Heart left ventricle (tissue), 13 donors: ENCODE measurements around the gene DGKG.

ENCODE experiments used
- POLR2A ChIP-seq, 2 donors: fragments of 450-650 bp; IDR thresholded peaks; one replicate each; pipeline ENCODE4 v1.6.1; 2017; ENCODE audit warnings: antibody characterized with exemption in 2 of 2, mild to moderate bottlenecking in 2 of 2, moderate library complexity in 2 of 2
- TF ChIP-seq, protein P1 (sequence below), 12 donors: fragments of 200-600 bp; sonication (generic) in 4 of 12; IDR thresholded peaks; one replicate each; pipeline versions ENCODE4 v1.5.0 to v1.8.0; 2018 to 2022; ENCODE audit warnings: antibody characterized with exemption in 12 of 12, mild to moderate bottlenecking in 5 of 12
- donor health status: ischemic (EF 13 %, LVEDD 7.1; RV severe dilation, severe dysfunction).
- donor health status: DM: no; HTN: yes; CAD: no.
- donor health status: DM: no; HTN: no; CAD: no.
- donor health status: ischemic (EF 25% LVEDD 6.9; RV normal size, moderate dysfunction).
- donor health status: ischemic (EF 25% LVEDD 5.7; RV mildly dilated, moderate dysfunction).
- donor health status: ischemic (EF 35%, LVEDD 5.7; RV mildly dilated, moderate dysfunction).
- donor health status: nonischemic (EF 11% LVEDD 7.7; RV severe dilation, severe dysfunction).
- donor health status: DM: yes; HTN: yes; CAD: no.
- donor health status: PGD.
- donor health status: ischemic (EF 29% LVEDD 5.4; RV normal size, mild dysfunction).
- donor health status: nonischemic (EF 23%, LVEDD 6.1; RV moderate dilation, normal function).

GRCh38 chr3:186119499-186119898 lies 242.5 kb downstream of the DGKG start:
- TF ChIP-seq POLR2A (IDR thresholded peaks at IDR 0.05): no peak
- TF ChIP-seq, protein P1, sequence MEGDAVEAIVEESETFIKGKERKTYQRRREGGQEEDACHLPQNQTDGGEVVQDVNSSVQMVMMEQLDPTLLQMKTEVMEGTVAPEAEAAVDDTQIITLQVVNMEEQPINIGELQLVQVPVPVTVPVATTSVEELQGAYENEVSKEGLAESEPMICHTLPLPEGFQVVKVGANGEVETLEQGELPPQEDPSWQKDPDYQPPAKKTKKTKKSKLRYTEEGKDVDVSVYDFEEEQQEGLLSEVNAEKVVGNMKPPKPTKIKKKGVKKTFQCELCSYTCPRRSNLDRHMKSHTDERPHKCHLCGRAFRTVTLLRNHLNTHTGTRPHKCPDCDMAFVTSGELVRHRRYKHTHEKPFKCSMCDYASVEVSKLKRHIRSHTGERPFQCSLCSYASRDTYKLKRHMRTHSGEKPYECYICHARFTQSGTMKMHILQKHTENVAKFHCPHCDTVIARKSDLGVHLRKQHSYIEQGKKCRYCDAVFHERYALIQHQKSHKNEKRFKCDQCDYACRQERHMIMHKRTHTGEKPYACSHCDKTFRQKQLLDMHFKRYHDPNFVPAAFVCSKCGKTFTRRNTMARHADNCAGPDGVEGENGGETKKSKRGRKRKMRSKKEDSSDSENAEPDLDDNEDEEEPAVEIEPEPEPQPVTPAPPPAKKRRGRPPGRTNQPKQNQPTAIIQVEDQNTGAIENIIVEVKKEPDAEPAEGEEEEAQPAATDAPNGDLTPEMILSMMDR (IDR thresholded peaks at IDR 0.05): no peak
